ENCODE measurements around the gene SLC7A14.

SLC7A14 gene

GRCh38 chr3:170470063-170471016 lies 115.5 kb downstream of the SLC7A14 start:
- no peaks in the 10 kb centered on the region for H3K9me3 Mint-ChIP-seq
- TF ChIP-seq, protein P1, sequence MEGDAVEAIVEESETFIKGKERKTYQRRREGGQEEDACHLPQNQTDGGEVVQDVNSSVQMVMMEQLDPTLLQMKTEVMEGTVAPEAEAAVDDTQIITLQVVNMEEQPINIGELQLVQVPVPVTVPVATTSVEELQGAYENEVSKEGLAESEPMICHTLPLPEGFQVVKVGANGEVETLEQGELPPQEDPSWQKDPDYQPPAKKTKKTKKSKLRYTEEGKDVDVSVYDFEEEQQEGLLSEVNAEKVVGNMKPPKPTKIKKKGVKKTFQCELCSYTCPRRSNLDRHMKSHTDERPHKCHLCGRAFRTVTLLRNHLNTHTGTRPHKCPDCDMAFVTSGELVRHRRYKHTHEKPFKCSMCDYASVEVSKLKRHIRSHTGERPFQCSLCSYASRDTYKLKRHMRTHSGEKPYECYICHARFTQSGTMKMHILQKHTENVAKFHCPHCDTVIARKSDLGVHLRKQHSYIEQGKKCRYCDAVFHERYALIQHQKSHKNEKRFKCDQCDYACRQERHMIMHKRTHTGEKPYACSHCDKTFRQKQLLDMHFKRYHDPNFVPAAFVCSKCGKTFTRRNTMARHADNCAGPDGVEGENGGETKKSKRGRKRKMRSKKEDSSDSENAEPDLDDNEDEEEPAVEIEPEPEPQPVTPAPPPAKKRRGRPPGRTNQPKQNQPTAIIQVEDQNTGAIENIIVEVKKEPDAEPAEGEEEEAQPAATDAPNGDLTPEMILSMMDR (IDR thresholded peaks at IDR 0.05), result no peak
- peak overlapping the region; percentile 4 for H3K4me3 Mint-ChIP-seq
- no peak for DNase-seq
- H3K27ac Mint-ChIP-seq, result peak overlapping the region; percentile 96
- H3K36me3 Mint-ChIP-seq (ENCODE audit: low read depth), result no peaks in the 10 kb centered on the region
- H3K4me1 Mint-ChIP-seq, result peaks cover 88% of the 10 kb centered on the region
- H3K27me3 Mint-ChIP-seq (ENCODE audit: low read depth, poor library complexity), result peaks cover 3% of the 10 kb centered on the region

GRCh38 chr3:170469151-170470062 lies 116.5 kb downstream of the SLC7A14 start:
- Mint-ChIP-seq H3K36me3 (ENCODE audit: low read depth) (no peaks in the 10 kb centered on the region), H3K27me3 (ENCODE audit: low read depth, poor library complexity) (peaks cover 3% of the 10 kb centered on the region), H3K4me1 (peaks cover 93% of the 10 kb centered on the region), H3K27ac (peak overlapping the region; percentile 78), H3K4me3 (peak overlapping the region; percentile 8), H3K9me3 (no peaks in the 10 kb centered on the region)
- DNase-seq, result peak; percentile 27
- TF ChIP-seq, protein P1 (IDR thresholded peaks at IDR 0.05), result no peak

GRCh38 chr3:170467571-170468147 lies 118.2 kb downstream of the SLC7A14 start:
- H3K27ac Mint-ChIP-seq, result peak overlapping the region; percentile 89
- H3K4me1 Mint-ChIP-seq, result peaks cover 90% of the 10 kb centered on the region
- peak; percentile 24 for DNase-seq
- H3K4me3 Mint-ChIP-seq, result peak overlapping the region; percentile 61
- H3K9me3 Mint-ChIP-seq, result no peaks in the 10 kb centered on the region
- peaks cover 3% of the 10 kb centered on the region for H3K27me3 Mint-ChIP-seq (ENCODE audit: low read depth, poor library complexity)
- TF ChIP-seq, protein P1 (IDR thresholded peaks at IDR 0.05), result no peak
- no peaks in the 10 kb centered on the region for H3K36me3 Mint-ChIP-seq (ENCODE audit: low read depth)

GRCh38 chr3:170467007-170467406 lies 118.9 kb downstream of the SLC7A14 start:
- peaks cover 4% of the 10 kb centered on the region for H3K27me3 Mint-ChIP-seq (ENCODE audit: low read depth, poor library complexity)
- H3K36me3 Mint-ChIP-seq (ENCODE audit: low read depth), result no peaks in the 10 kb centered on the region
- TF ChIP-seq, protein P1 (IDR thresholded peaks at IDR 0.05), result no peak
- DNase-seq, result peak; percentile 36
- H3K4me1 Mint-ChIP-seq, result peaks cover 91% of the 10 kb centered on the region
- H3K27ac Mint-ChIP-seq, result peak overlapping the region; percentile 98
- H3K9me3 Mint-ChIP-seq, result no peaks in the 10 kb centered on the region
- H3K4me3 Mint-ChIP-seq, result peak overlapping the region; percentile 61

DNA sequence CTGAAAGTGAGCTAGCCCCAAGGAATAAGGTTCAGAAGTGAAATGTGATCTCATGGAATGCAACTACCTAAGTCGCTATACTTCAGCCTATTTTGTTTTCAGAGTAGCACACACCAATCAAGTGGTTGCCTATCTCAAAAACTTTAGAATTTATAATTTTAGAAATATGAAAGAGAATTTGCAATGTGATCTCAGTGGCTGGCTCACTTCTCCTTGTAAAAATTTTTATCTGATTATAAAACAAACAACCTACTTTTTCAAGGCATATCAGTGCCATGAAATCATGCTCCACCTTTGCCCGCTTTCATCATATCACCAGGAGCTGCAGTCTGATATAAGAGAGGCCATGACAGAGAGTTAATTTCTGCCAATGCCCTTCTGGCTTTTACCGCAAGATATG lies 119.9 kb downstream of the SLC7A14 start:
- Mint-ChIP-seq H3K36me3 (ENCODE audit: low read depth) (no peaks in the 10 kb centered on the region), H3K27ac (no peak overlapping the region), H3K4me1 (peaks cover 85% of the 10 kb centered on the region), H3K4me3 (no peak overlapping the region), H3K27me3 (ENCODE audit: low read depth, poor library complexity) (peaks cover 6% of the 10 kb centered on the region), H3K9me3 (no peaks in the 10 kb centered on the region)
- TF ChIP-seq, protein P1 (IDR thresholded peaks at IDR 0.05), result no peak
- no peak for DNase-seq
